ENCODE data around the gene IL1RAPL1.

IL1RAPL1 gene

GRCh38 chrX:29824176-29824906, 1237.1 kb downstream of the IL1RAPL1 start:
- H3K4me3 ChIP-seq (ENCODE audit: low read depth, low read length): no peak overlapping the region
- no peak for TF ChIP-seq CTCF (IDR thresholded peaks at IDR 0.05; ENCODE audit: low read depth, low read length, missing control alignments)
- in situ Hi-C loops (cut with HindIII; ENCODE audit: low sequenced_read_pairs): no loop called here
- DNase-seq (ENCODE audit: low read depth): no peak

GRCh38 chrX:29826742-29827141, 1239.5 kb downstream of the IL1RAPL1 start:
- no peak for TF ChIP-seq CTCF (IDR thresholded peaks at IDR 0.05; ENCODE audit: low read depth, low read length, missing control alignments)
- in situ Hi-C loops (cut with HindIII; ENCODE audit: low sequenced_read_pairs): no loop called here
- H3K4me3 ChIP-seq (ENCODE audit: low read depth, low read length): no peak overlapping the region
- DNase-seq (ENCODE audit: low read depth): peak; percentile 41

- DNase-seq (ENCODE audit: low read depth): no peak
- H3K4me3 ChIP-seq (ENCODE audit: low read depth, low read length): no peak overlapping the region
- in situ Hi-C loops (cut with HindIII; ENCODE audit: low sequenced_read_pairs): no loop called here
- TF ChIP-seq CTCF (IDR thresholded peaks at IDR 0.05; ENCODE audit: low read depth, low read length, missing control alignments): no peak
Observed at GRCh38 chrX:29834311-29834710, 1247.1 kb downstream of the IL1RAPL1 start.

- in situ Hi-C loops (cut with HindIII; ENCODE audit: low sequenced_read_pairs): no loop called here
- no peak for TF ChIP-seq CTCF (IDR thresholded peaks at IDR 0.05; ENCODE audit: low read depth, low read length, missing control alignments)
- DNase-seq (ENCODE audit: low read depth): no peak
- H3K4me3 ChIP-seq (ENCODE audit: low read depth, low read length): no peak overlapping the region
Observed at GRCh38 chrX:29834764-29835163, 1247.5 kb downstream of the IL1RAPL1 start.

- DNase-seq (ENCODE audit: low read depth): no peak
- TF ChIP-seq CTCF (IDR thresholded peaks at IDR 0.05; ENCODE audit: low read depth, low read length, missing control alignments): no peak
- in situ Hi-C loops (cut with HindIII; ENCODE audit: low sequenced_read_pairs): no loop called here
- no peak overlapping the region for H3K4me3 ChIP-seq (ENCODE audit: low read depth, low read length)
Observed at GRCh38 chrX:29841750-29842149, 1254.5 kb downstream of the IL1RAPL1 start.

- no peak for DNase-seq (ENCODE audit: low read depth)
- no peak for TF ChIP-seq CTCF (IDR thresholded peaks at IDR 0.05; ENCODE audit: low read depth, low read length, missing control alignments)
- no peak overlapping the region for H3K4me3 ChIP-seq (ENCODE audit: low read depth, low read length)
- in situ Hi-C loops (cut with HindIII; ENCODE audit: low sequenced_read_pairs): no loop called here
Observed at GRCh38 chrX:29842552-29842951, 1255.3 kb downstream of the IL1RAPL1 start.
